ENCODE measurements around the gene LRP10.
A peak's percentile ranks its signal among the peaks of the same experiment; 100 is the strongest.

The LRP10 gene

GRCh38 chr14:22882529-22883172 is 11.1 kb downstream of the LRP10 start:
- TF ChIP-seq, protein P1, sequence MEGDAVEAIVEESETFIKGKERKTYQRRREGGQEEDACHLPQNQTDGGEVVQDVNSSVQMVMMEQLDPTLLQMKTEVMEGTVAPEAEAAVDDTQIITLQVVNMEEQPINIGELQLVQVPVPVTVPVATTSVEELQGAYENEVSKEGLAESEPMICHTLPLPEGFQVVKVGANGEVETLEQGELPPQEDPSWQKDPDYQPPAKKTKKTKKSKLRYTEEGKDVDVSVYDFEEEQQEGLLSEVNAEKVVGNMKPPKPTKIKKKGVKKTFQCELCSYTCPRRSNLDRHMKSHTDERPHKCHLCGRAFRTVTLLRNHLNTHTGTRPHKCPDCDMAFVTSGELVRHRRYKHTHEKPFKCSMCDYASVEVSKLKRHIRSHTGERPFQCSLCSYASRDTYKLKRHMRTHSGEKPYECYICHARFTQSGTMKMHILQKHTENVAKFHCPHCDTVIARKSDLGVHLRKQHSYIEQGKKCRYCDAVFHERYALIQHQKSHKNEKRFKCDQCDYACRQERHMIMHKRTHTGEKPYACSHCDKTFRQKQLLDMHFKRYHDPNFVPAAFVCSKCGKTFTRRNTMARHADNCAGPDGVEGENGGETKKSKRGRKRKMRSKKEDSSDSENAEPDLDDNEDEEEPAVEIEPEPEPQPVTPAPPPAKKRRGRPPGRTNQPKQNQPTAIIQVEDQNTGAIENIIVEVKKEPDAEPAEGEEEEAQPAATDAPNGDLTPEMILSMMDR (IDR thresholded peaks at IDR 0.05; ENCODE audit: insufficient read depth, missing control alignments), result no peak
- FAIRE-seq, result no peak
- DNase-seq (ENCODE audit: insufficient read length, low spot score), result peak; percentile 62

- no peak for FAIRE-seq
- no peak for DNase-seq (ENCODE audit: insufficient read length, low spot score)
- TF ChIP-seq, protein P1 (IDR thresholded peaks at IDR 0.05; ENCODE audit: insufficient read depth, missing control alignments), result no peak
Measured at GRCh38 chr14:22883173-22883976, 11.8 kb downstream of the LRP10 start, which contains the start of gene REM2. Gene REM2 (plus strand): TSS chr14:22883222. CDS start chr14:22883288, 66 bp downstream.

DNA sequence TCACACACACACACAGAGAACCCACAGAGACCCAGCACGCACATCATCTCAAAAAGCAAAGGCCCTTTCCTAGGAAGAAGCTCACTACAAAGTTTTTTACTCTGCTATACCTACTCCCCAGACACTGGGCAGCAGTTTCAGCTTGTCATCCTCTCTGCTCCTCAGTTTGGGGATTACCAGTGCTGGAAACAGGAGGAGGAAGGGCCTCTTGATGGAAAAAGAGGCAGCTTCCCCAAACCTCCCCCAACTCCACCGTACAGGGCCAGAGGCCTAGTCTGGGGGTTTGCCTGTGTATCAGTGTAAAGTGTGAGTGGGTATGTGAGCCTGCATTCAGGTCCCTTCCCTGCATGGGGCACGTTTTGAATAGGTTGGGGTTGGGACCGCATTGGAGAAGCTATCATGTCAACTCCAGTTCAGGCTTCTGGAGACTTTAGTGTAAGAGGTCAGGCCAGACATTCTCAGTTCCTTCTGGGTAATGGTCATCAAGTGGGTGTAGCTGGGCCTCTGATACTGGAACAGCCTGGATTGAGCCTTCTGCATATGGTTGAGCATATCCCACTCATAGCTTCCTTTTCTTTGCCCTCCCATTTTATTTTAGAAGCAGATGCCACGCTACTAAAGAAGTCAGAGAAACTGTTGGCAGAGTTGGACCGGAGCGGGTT is 12.7 kb downstream of the LRP10 start:
- no peak for FAIRE-seq
- DNase-seq (ENCODE audit: insufficient read length, low spot score), result no peak
- TF ChIP-seq, protein P1 (IDR thresholded peaks at IDR 0.05; ENCODE audit: insufficient read depth, missing control alignments), result no peak

DNA sequence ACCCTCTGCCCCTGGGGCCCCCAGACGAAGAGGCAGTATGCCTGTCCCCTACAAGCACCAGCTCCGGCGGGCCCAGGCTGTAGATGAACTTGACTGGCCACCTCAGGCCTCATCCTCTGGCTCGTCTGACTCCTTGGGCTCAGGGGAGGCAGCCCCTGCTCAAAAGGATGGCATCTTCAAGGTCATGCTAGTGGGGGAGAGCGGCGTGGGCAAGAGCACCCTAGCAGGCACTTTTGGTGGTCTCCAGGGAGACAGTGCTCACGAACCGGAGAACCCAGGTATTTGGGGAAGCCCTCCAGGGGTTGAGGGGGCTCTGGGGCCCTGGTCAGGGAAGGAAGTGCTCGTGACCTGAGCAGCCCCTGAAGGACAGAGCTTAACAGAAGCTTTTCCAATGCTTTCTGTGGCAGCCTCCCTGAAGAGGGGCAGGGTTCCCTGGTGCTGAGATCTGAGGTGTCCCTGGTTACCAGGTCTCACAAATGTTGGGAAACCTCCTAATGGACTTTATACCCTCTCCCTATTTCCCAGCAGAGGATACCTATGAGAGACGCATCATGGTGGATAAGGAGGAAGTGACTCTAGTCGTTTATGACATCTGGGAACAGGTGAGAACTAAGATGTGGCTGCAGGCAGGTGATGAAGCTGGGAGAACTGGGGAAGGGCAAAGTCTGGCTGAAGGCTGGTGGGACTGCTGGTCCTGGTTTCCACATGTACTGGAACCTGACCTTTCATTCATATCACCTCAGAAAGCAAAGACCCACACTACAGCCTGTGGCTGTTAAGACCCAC is 13.4 kb downstream of the LRP10 start:
- no peak for FAIRE-seq
- no peak for DNase-seq (ENCODE audit: insufficient read length, low spot score)
- TF ChIP-seq, protein P1 (IDR thresholded peaks at IDR 0.05; ENCODE audit: insufficient read depth, missing control alignments), result no peak

GRCh38 chr14:22885975-22886374 is 14.4 kb downstream of the LRP10 start:
- DNase-seq (ENCODE audit: insufficient read length, low spot score) (no peak), FAIRE-seq (no peak)
- TF ChIP-seq, protein P1 (IDR thresholded peaks at IDR 0.05; ENCODE audit: insufficient read depth, missing control alignments), result no peak

GRCh38 chr14:22886500-22887259 is 15.1 kb downstream of the LRP10 start:
- TF ChIP-seq, protein P1 (IDR thresholded peaks at IDR 0.05; ENCODE audit: insufficient read depth, missing control alignments), result no peak
- FAIRE-seq (no peak), DNase-seq (ENCODE audit: insufficient read length, low spot score) (peak; percentile 84)

Data from D721Med (cell line).